ENCODE data around the gene NOS1AP.

- TF ChIP-seq POU6F1 (CRISPR knock-in tag; IDR thresholded peaks at IDR 0.05; ENCODE audit: borderline replicate concordance, low read depth), result no peak
- TF ChIP-seq ZNF8 (CRISPR knock-in tag; IDR thresholded peaks at IDR 0.05), result no peak
- no peak for TF ChIP-seq RARB (CRISPR knock-in tag; IDR thresholded peaks at IDR 0.05)
- TF ChIP-seq OSR1 (CRISPR knock-in tag; IDR thresholded peaks at IDR 0.05), result no peak
- no peak for TF ChIP-seq ZFP3 (CRISPR knock-in tag; IDR thresholded peaks at IDR 0.05)
- no peak for TF ChIP-seq PPARA (CRISPR knock-in tag; IDR thresholded peaks at IDR 0.05; ENCODE audit: borderline replicate concordance)
- no peak for TF ChIP-seq ARNTL (CRISPR knock-in tag; IDR thresholded peaks at IDR 0.05; ENCODE audit: borderline replicate concordance, low read depth)
- no peak for TF ChIP-seq TSHZ2 (CRISPR knock-in tag; IDR thresholded peaks at IDR 0.05)
- no peak for TF ChIP-seq ZC3H10 (CRISPR knock-in tag; IDR thresholded peaks at IDR 0.05)
- no peak for TF ChIP-seq ZNF70 (CRISPR knock-in tag; IDR thresholded peaks at IDR 0.05)
- no peak for TF ChIP-seq CSRNP3 (CRISPR knock-in tag; IDR thresholded peaks at IDR 0.05)
- TF ChIP-seq PATZ1 (CRISPR knock-in tag; IDR thresholded peaks at IDR 0.05; ENCODE audit: borderline replicate concordance), result no peak
These were observed 40.8 kb upstream of the NOS1AP start for GRCh38 chr1:162028726-162029125.

Data from SK-N-SH treated with all-trans-retinoic acid at 6 μM for 48 hours (cell line).